ENCODE results near the gene AOC1. TPM values are rescaled to one million over a fixed set of nuclear protein-coding genes. Genes with fewer than 3 reads are reported as not detected.

AOC1 gene
- total RNA-seq, 8 experiments from 2014 or later = 0.09 to 0.47 (median 0.33) TPM; not detected in 3

DNA sequence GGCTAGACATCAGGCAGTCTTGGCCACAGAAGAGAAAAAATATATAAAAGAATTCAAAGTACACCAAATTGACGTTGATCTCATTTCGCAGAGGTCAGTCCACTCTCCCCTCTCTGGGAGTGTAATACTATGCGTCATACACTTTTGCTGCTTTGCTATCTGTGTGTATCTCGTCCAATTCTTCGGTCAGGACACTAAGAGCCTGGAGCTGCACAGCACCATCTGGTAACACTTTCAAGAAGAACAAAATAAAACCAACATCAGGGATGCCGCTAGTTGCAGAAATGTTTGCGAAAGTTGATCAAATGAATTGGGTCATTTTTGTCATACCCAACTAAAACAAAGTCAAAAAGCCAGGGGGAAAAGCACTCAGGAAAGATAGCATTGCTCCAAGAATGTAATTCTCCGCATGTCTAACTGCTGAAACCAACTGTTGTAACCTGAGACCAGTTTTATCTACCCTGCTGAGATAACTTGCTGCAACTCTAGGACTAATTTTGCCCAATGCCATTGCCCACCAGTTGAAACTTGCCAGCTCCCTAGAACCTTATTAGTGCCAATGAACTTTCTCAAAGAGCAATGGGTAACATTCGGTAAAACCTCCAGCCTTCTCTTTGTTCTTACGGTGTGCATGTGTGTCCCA lies 28.7 kb upstream of the AOC1 start:
- WGBS, 10 experiments = 26 to 100% (median 89%) methylated on average over 1 to 9 of the region's 10 CpGs; no CpG with 5 or more reads in 1 of the 10 experiments
- no peak overlapping the region for H3K4me3 ChIP-seq
- H3K4me1 ChIP-seq (replicated peaks in 1 of 2) = no peaks in the 10 kb centered on the region
- H3K27ac ChIP-seq = no peak overlapping the region
- in situ Hi-C loops (cut with MboI; ENCODE audit: low pct_unique_long_range_greater_than_20kb in 2 of 9, low sequenced_read_pairs in 9 of 9, unreplicated experiment in 9 of 9) = no loop called here
- no peak for ATAC-seq (replicated peaks in 6 of 8)

GRCh38 chr7:150824379-150825177 lies 27.7 kb upstream of the AOC1 start:
- Histone ChIP-seq H3K4me3 (no peak overlapping the region), H3K27ac (no peak overlapping the region), H3K4me1 (replicated peaks in 1 of 2) (peaks cover 0 to 5% of the 10 kb centered on the region in 2 donors)
- WGBS, 10 experiments = 60 to 100% (median 88%) methylated on average over 1 to 10 of the region's 20 CpGs; no CpG with 5 or more reads in 4 of the 10 experiments
- no peak for ATAC-seq (replicated peaks in 6 of 8)
- in situ Hi-C loops (cut with MboI; ENCODE audit: low pct_unique_long_range_greater_than_20kb in 2 of 9, low sequenced_read_pairs in 9 of 9, unreplicated experiment in 9 of 9) = no loop called here

DNA sequence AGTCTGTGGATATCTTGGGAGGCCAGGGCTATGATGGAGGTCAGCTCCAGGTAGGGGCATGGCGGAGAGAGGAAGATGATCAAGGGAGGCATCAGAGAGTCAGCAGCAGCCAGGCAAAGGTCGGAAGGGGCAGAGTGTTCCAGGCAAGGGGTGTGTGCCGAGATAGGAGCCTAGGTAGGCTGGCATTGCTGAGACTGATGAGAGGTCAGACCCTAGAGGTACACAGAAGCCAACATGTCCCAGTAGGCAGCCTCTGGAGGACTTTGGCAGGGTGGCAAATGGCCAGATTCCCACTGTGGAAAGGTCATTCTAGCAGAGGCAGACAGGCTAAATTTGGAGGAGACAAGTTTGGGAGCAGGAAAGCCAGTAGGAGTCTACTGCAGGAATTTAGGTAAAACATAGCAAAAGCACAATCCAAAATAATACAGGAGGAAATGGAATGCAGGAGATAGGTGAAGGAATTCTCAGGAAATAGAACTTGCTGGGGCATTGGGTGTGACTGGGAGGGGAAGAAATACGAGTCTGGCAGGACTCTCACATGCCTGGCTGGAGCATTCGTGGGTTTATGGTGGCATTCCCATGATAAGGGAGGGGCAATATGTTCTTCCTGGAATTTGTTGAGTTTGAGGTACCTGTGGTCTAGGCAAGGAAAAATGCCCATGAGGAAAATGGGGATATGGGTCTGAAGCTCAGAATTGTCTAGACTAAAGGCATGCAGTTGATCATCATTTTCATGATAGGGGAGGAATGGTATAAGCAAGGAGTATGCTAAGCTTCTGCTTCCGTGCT lies 26.1 kb upstream of the AOC1 start:
- WGBS, 10 experiments = 30 to 100% (median 68%) methylated on average over 1 to 6 of the region's 6 CpGs; no CpG with 5 or more reads in 2 of the 10 experiments
- in situ Hi-C loops (cut with MboI; ENCODE audit: low pct_unique_long_range_greater_than_20kb in 2 of 9, low sequenced_read_pairs in 9 of 9, unreplicated experiment in 9 of 9) = no loop called here
- no peak overlapping the region for H3K27ac ChIP-seq
- peaks cover 9 to 13% of the 10 kb centered on the region in 2 donors for H3K4me1 ChIP-seq (replicated peaks in 1 of 2)
- ATAC-seq (replicated peaks in 6 of 8) = no peak
- no peak overlapping the region for H3K4me3 ChIP-seq

DNA sequence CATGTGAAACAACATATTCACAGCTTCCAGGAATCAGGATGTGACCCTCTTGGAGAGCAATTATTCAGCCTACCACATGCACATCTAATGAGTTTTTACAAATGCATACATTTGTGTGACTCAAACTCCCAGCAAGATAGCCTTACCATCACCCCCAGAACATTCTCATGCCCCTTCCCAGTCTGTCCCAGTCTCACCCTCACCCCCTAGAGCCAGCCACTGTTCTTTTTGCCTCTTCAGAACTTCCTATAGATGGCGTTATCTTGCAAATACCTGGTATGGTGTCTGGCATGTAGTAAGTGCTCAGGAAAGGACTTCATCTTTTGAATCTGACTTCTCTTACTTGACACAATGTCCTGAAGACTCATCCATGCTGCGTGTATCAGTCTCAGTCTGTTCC lies 23.9 kb upstream of the AOC1 start:
- Histone ChIP-seq H3K4me1 (replicated peaks in 1 of 2) (peaks cover 9 to 17% of the 10 kb centered on the region in 2 donors), H3K27ac (no peak overlapping the region), H3K4me3 (no peak overlapping the region)
- peak in 1 of 8 experiments; percentile 12 for ATAC-seq (replicated peaks in 6 of 8)
- in situ Hi-C loops (cut with MboI; ENCODE audit: low pct_unique_long_range_greater_than_20kb in 2 of 9, low sequenced_read_pairs in 9 of 9, unreplicated experiment in 9 of 9) = no loop called here
- WGBS, 10 experiments = 17 to 100% (median 92%) methylated on average over 1 to 2 of the region's 2 CpGs; no CpG with 5 or more reads in 5 of the 10 experiments

GRCh38 chr7:150829426-150829825 lies 22.9 kb upstream of the AOC1 start:
- Histone ChIP-seq H3K27ac (no peak overlapping the region), H3K4me1 (replicated peaks in 1 of 2) (peaks cover 9 to 17% of the 10 kb centered on the region in 2 donors), H3K4me3 (no peak overlapping the region)
- in situ Hi-C loops (cut with MboI; ENCODE audit: low pct_unique_long_range_greater_than_20kb in 2 of 9, low sequenced_read_pairs in 9 of 9, unreplicated experiment in 9 of 9) = no loop called here
- WGBS, 10 experiments = 0 to 71% (median 55%) methylated on average over 1 of the region's 1 CpG; no CpG with 5 or more reads in 6 of the 10 experiments
- no peak for ATAC-seq (replicated peaks in 6 of 8)

GRCh38 chr7:150830937-150831336 lies 21.4 kb upstream of the AOC1 start:
- H3K27ac ChIP-seq = peak overlapping the region in 1 of 2 donors; percentile 24
- peaks cover 9 to 17% of the 10 kb centered on the region in 2 donors for H3K4me1 ChIP-seq (replicated peaks in 1 of 2)
- in situ Hi-C loops (cut with MboI; ENCODE audit: low pct_unique_long_range_greater_than_20kb in 2 of 9, low sequenced_read_pairs in 9 of 9, unreplicated experiment in 9 of 9) = no loop called here
- peak in 5 of 8 experiments; percentile 64 to 90 (median 77) for ATAC-seq (replicated peaks in 6 of 8)
- 0 to 43% (median 20%) methylated on average over 1 of the region's 1 CpG; no CpG with 5 or more reads in 6 of the 10 experiments for WGBS, 10 experiments
- no peak overlapping the region for H3K4me3 ChIP-seq

- 17 to 75% (median 42%) methylated on average over 1 of the region's 1 CpG; no CpG with 5 or more reads in 4 of the 10 experiments for WGBS, 10 experiments
- Histone ChIP-seq H3K27ac (peak overlapping the region in 1 of 2 donors; percentile 24), H3K4me1 (replicated peaks in 1 of 2) (peaks cover 9 to 17% of the 10 kb centered on the region in 2 donors), H3K4me3 (no peak overlapping the region)
- ATAC-seq (replicated peaks in 6 of 8) = peak in 3 of 8 experiments; percentile 34 to 49 (median 34)
- in situ Hi-C loops (cut with MboI; ENCODE audit: low pct_unique_long_range_greater_than_20kb in 2 of 9, low sequenced_read_pairs in 9 of 9, unreplicated experiment in 9 of 9) = no loop called here
These were observed 20.5 kb upstream of the AOC1 start for GRCh38 chr7:150831851-150832250.

GRCh38 chr7:150835019-150835418 lies 17.3 kb upstream of the AOC1 start:
- no peak overlapping the region for H3K4me3 ChIP-seq
- 33 to 100% (median 83%) methylated on average over 1 of the region's 1 CpG; no CpG with 5 or more reads in 1 of the 10 experiments for WGBS, 10 experiments
- H3K27ac ChIP-seq = no peak overlapping the region
- no peak for ATAC-seq (replicated peaks in 6 of 8)
- peaks cover 9 to 11% of the 10 kb centered on the region in 2 donors for H3K4me1 ChIP-seq (replicated peaks in 1 of 2)
- in situ Hi-C loops (cut with MboI; ENCODE audit: low pct_unique_long_range_greater_than_20kb in 2 of 9, low sequenced_read_pairs in 9 of 9, unreplicated experiment in 9 of 9) = no loop called here

DNA sequence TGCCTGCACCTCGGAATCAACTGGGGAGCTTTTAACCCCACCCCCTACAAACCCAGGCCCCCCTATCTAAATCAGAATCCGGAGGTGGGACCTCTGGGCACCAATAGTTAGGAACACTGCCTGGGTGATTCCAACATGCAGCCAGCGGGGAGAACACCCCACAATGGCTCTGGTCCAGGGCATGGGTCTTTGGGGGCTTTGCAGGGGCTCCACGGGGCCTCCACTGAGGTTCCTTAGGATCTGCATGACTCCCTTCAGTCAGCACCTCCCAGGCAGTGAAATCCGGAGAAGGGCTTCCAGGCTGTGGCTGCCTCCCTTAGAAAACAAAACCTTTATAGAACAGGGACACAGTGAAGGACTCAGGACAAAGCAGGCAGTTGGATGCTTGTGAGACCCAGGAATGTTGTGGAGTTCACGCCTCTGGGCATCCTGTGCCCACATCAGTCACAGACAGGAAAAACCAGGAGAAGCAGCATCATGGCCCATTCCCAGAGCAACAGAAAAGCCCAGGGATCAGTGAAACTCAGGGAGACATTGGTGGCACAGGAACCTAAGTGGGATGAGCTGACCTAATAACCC lies 16.5 kb upstream of the AOC1 start:
- no peak for ATAC-seq (replicated peaks in 6 of 8)
- Histone ChIP-seq H3K4me3 (no peak overlapping the region), H3K27ac (no peak overlapping the region), H3K4me1 (replicated peaks in 1 of 2) (peaks cover 3 to 8% of the 10 kb centered on the region in 2 donors)
- in situ Hi-C loops (cut with MboI; ENCODE audit: low pct_unique_long_range_greater_than_20kb in 2 of 9, low sequenced_read_pairs in 9 of 9, unreplicated experiment in 9 of 9) = no loop called here
- WGBS, 10 experiments = 0 to 78% (median 29%) methylated on average over 1 to 4 of the region's 6 CpGs; no CpG with 5 or more reads in 2 of the 10 experiments

DNA sequence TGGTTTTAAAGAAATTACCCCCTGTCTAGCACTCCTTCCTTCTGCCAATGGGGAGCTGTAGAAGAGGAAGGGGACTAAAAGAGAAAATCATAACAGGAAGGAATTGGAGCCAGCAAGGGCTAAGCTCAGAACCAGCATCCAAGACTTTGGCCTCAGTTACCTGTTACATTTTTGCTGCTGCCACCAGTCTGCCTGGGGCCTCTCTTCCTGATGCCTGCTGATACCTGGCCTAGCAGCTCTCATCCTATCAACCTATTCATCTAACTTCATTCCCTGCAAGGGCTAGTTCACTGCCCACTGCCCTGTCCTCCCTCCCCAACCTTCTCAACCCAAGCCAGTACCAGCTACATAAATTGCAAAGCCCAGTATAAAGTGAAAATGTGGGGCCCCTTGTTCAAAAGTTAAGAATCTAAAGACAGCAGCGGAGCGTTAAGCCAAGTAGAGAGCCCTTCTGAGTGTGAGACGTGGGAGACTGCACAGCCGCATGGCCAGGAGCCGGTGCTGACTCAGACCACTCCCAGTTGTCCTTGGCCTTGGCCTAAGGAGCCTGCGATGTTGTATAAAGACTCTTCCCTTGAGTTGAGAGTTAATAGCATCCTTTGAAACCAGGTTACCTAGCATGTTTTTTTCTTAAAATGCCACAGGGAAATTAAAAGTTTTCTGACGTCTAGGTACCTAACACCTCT lies 13.2 kb upstream of the AOC1 start:
- in situ Hi-C loops (cut with MboI; ENCODE audit: low pct_unique_long_range_greater_than_20kb in 2 of 9, low sequenced_read_pairs in 9 of 9, unreplicated experiment in 9 of 9) = no loop called here

GRCh38 chr7:150842018-150842417 lies 10.3 kb upstream of the AOC1 start:
- in situ Hi-C loops (cut with MboI; ENCODE audit: low pct_unique_long_range_greater_than_20kb in 2 of 9, low sequenced_read_pairs in 9 of 9, unreplicated experiment in 9 of 9) = no loop called here
- no peaks in the 10 kb centered on the region for H3K4me1 ChIP-seq (replicated peaks in 1 of 2)
- no peak for ATAC-seq (replicated peaks in 6 of 8)
- no peak overlapping the region for H3K27ac ChIP-seq
- WGBS, 10 experiments = 83 to 100% (median 100%) methylated on average over 1 to 2 of the region's 3 CpGs; no CpG with 5 or more reads in 7 of the 10 experiments
- no peak overlapping the region for H3K4me3 ChIP-seq

More for the DNA sequence above, 13.2 kb upstream of the AOC1 start:
- Histone ChIP-seq H3K4me1 (replicated peaks in 1 of 2) (no peaks in the 10 kb centered on the region), H3K27ac (no peak overlapping the region), H3K4me3 (no peak overlapping the region)
- WGBS, 10 experiments = 20 to 100% (median 91%) methylated on average over 1 to 4 of the region's 7 CpGs; no CpG with 5 or more reads in 5 of the 10 experiments
- no peak for ATAC-seq (replicated peaks in 6 of 8)

DNA sequence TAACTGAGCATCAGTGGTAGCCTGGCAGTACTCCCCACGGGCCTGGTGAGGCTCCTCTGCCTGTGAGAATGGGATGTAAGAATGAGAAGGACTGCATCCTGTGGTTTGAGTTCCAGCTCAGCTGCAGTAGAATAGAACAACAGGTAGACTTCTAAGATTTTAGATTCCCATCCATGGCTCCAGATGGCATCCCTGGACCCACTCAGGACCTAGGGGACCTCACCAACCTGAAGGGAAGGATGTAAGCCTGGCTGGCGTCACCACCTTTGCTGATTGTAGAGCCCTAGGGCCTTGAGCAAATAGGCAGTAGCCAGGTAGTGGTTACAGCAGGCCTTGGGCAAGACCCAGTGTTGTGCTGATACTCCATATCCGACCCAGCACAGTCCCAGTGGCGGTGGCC lies 9.6 kb upstream of the AOC1 start:
- no peak overlapping the region for H3K27ac ChIP-seq
- in situ Hi-C loops (cut with MboI; ENCODE audit: low pct_unique_long_range_greater_than_20kb in 2 of 9, low sequenced_read_pairs in 9 of 9, unreplicated experiment in 9 of 9) = no loop called here
- ATAC-seq (replicated peaks in 6 of 8) = no peak
- H3K4me1 ChIP-seq (replicated peaks in 1 of 2) = no peaks in the 10 kb centered on the region
- whole genome bisulfite sequencing, 10 experiments = 20 to 92% (median 57%) methylated on average over 1 to 3 of the region's 4 CpGs; no CpG with 5 or more reads in 4 of the 10 experiments
- H3K4me3 ChIP-seq = no peak overlapping the region
